Upper lobe of left lung (tissue), 4 donors: ENCODE measurements around the gene LHFPL5.

ENCODE experiments used
- CTCF ChIP-seq, 6 experiments: fragments of 450-650 bp in 4 of 6; fragments of 200-600 bp in 2 of 6; sonication (generic) in 2 of 6; IDR thresholded peaks; one replicate each; pipeline ENCODE4 v1.5.1; 2016 to 2019; ENCODE audit warnings: antibody characterized with exemption in 6 of 6
- POLR2A ChIP-seq, 4 donors: fragments of 450-650 bp; IDR thresholded peaks; one replicate each; pipeline ENCODE4 v1.5.1; 2016 to 2017; ENCODE audit warnings: antibody characterized with exemption in 4 of 4, mild to moderate bottlenecking in 2 of 4

DNA sequence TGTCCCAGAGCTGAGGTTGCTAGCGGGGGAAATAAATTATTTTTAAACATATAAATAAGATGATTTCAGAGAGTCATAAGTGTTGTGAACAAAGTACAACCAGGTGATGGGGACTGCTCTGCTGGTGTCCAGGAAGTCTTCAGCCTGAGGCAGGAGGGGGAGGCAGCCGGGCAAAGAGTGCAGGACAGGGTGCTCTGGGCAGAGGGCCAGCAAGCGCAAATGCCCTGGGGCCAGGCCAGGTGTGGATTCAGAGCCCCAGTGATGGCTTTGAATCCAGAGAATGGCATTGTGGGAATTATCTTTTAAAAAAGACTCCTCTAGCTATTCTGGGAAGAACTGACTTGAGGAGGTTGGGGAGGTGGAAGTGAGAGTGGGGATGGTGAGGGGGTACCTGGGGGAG is 22.7 kb upstream of the LHFPL5 start:
- TF ChIP-seq CTCF (IDR thresholded peaks at IDR 0.05) (no peak), POLR2A (IDR thresholded peaks at IDR 0.05) (no peak)
